GM20431 (cell line): ENCODE measurements around the gene C19orf44.
"Not testable (repeated sequence)": the region's sequence is repeated elsewhere in the genome, so short reads cannot be mapped to it uniquely, and the experiment has no call there.

Experiments
- in situ Hi-C: fragments of 300-500 bp; cut with MseI, MboI; formaldehyde crosslinking; loops from one replicate; pipeline ENCODE4 v1.15.0; 2020; ENCODE audit warnings: low sequenced_read_pairs; ENCODE audit not compliant: unreplicated experiment

Gene C19orf44

GRCh38 chr19:16466802-16467427 lies 29.3 kb upstream of the C19orf44 start:
- in situ Hi-C loops = not testable (repeated sequence)

- in situ Hi-C loops = no loop called here
These were observed 28.6 kb upstream of the C19orf44 start for GRCh38 chr19:16467581-16467980.

GRCh38 chr19:16470541-16470910 lies 25.7 kb upstream of the C19orf44 start:
- in situ Hi-C loops = no loop called here

GRCh38 chr19:16470911-16471811 lies 25.0 kb upstream of the C19orf44 start:
- in situ Hi-C loops = no loop called here

GRCh38 chr19:16472559-16472899 lies 23.7 kb upstream of the C19orf44 start:
- in situ Hi-C loops = not testable (repeated sequence)

- in situ Hi-C loops = no loop called here
These were observed 23.2 kb upstream of the C19orf44 start for GRCh38 chr19:16472992-16473391.

GRCh38 chr19:16473875-16474392 lies 22.3 kb upstream of the C19orf44 start:
- in situ Hi-C loops = no loop called here

- in situ Hi-C loops = no loop called here
These were observed 19.8 kb upstream of the C19orf44 start for GRCh38 chr19:16476401-16476800.

GRCh38 chr19:16477311-16477710 lies 18.9 kb upstream of the C19orf44 start:
- in situ Hi-C loops = no loop called here

GRCh38 chr19:16482745-16483144 lies 13.4 kb upstream of the C19orf44 start:
- in situ Hi-C loops = no loop called here

- in situ Hi-C loops = not testable (repeated sequence)
These were observed 9.7 kb upstream of the C19orf44 start for GRCh38 chr19:16486476-16486875.

- in situ Hi-C loops = no loop called here
These were observed 404 bp downstream of the C19orf44 start for GRCh38 chr19:16496613-16496983.

GRCh38 chr19:16497042-16497441 lies 848 bp downstream of the C19orf44 start:
- in situ Hi-C loops = no loop called here

- in situ Hi-C loops = no loop called here
These were observed 1.6 kb downstream of the C19orf44 start for GRCh38 chr19:16497837-16498236.

- in situ Hi-C loops = no loop called here
These were observed 8.1 kb downstream of the C19orf44 start for GRCh38 chr19:16504271-16504670.

- in situ Hi-C loops = not testable (repeated sequence)
These were observed 10.0 kb downstream of the C19orf44 start for GRCh38 chr19:16506161-16506560.

GRCh38 chr19:16506961-16507360 lies 10.8 kb downstream of the C19orf44 start:
- in situ Hi-C loops = no loop called here

- in situ Hi-C loops = no loop called here
These were observed 12.4 kb downstream of the C19orf44 start for GRCh38 chr19:16508546-16508945.

- in situ Hi-C loops = no loop called here
These were observed 13.2 kb downstream of the C19orf44 start for GRCh38 chr19:16509141-16510061.

GRCh38 chr19:16512611-16513010 lies 16.4 kb downstream of the C19orf44 start:
- in situ Hi-C loops = not testable (repeated sequence)
